H9 (cell line): ENCODE measurements around the gene ONECUT1. TPM values are rescaled to one million over a fixed set of nuclear protein-coding genes. Genes with fewer than 3 reads are reported as not detected.
A peak's percentile ranks its signal among the peaks of the same experiment; 100 is the strongest.

Source experiments
- DNase-seq: peaks from one replicate; pipeline ENCODE4 v3.0.0-alpha.2; 2017
- H2AFZ ChIP-seq: one replicate; pipeline ENCODE4 v1.6.1; 2013; ENCODE audit warnings: mild to moderate bottlenecking, low read length, control low read depth, moderate library complexity
- H2AK5ac ChIP-seq: 2 replicates; pipeline ENCODE4 v1.6.1; 2013; ENCODE audit warnings: low read length, control low read depth, mixed read lengths; ENCODE audit not compliant: insufficient read length
- H2BK120ac ChIP-seq: one replicate; pipeline ENCODE4 v1.6.1; 2013; ENCODE audit warnings: low read depth, mild to moderate bottlenecking, low read length, control low read depth, inconsistent platforms; ENCODE audit not compliant: poor library complexity, severe bottlenecking
- H2BK12ac ChIP-seq: 2 replicates; pipeline ENCODE4 v1.6.1; 2013; ENCODE audit warnings: low read length, control low read depth, mixed read lengths, low read depth; ENCODE audit not compliant: insufficient read length
- H2BK15ac ChIP-seq: 2 replicates; pipeline ENCODE4 v1.6.1; 2013; ENCODE audit warnings: low read depth, low read length, control low read depth
- H2BK20ac ChIP-seq: one replicate; pipeline ENCODE4 v1.6.1; 2013; ENCODE audit warnings: low read depth, mild to moderate bottlenecking, low read length, control low read depth, inconsistent platforms; ENCODE audit not compliant: poor library complexity, severe bottlenecking
- H2BK5ac ChIP-seq: 2 replicates; pipeline ENCODE4 v1.6.1; 2013; ENCODE audit warnings: low read length, control low read depth, mixed read lengths; ENCODE audit not compliant: insufficient read length
- H3K14ac ChIP-seq: 2 replicates; pipeline ENCODE4 v1.6.1; 2013; ENCODE audit warnings: low read length, control low read depth; ENCODE audit not compliant: insufficient read depth
- H3K18ac ChIP-seq: 2 replicates; pipeline ENCODE4 v1.6.1; 2013; ENCODE audit warnings: low read depth, mild to moderate bottlenecking, mixed read lengths, low read length, control low read depth; ENCODE audit not compliant: insufficient read length
- H3K23ac ChIP-seq: 2 replicates; pipeline ENCODE4 v1.6.1; 2013; ENCODE audit warnings: low read length, control low read depth, mixed read lengths, low read depth; ENCODE audit not compliant: insufficient read length
- H3K23me2 ChIP-seq: 2 replicates; pipeline ENCODE4 v1.6.1; 2013; ENCODE audit warnings: low read depth, mild to moderate bottlenecking, mixed read lengths, low read length, control low read depth; ENCODE audit not compliant: insufficient read length, poor library complexity, severe bottlenecking
- H3K27ac ChIP-seq: 2 replicates; pipeline ENCODE4 v1.5.1; 2013; ENCODE audit warnings: low read length, control low read depth, mixed read lengths, low read depth; ENCODE audit not compliant: insufficient read length
- H3K27me3 ChIP-seq: 2 replicates; pipeline ENCODE4 v1.6.1; 2013; ENCODE audit warnings: low read length, control low read depth, inconsistent platforms; ENCODE audit not compliant: insufficient read depth
- H3K4ac ChIP-seq: 2 replicates; pipeline ENCODE4 v1.6.1; 2013; ENCODE audit warnings: low read depth, mild to moderate bottlenecking, control low read depth, inconsistent platforms, low read length, moderate library complexity
- H3K4me1 ChIP-seq: 2 replicates; pipeline ENCODE4 v1.6.1; 2013; ENCODE audit warnings: low read length, control low read depth, inconsistent platforms; ENCODE audit not compliant: insufficient read depth
- H3K4me2 ChIP-seq: 2 replicates; pipeline ENCODE4 v1.6.1; 2013; ENCODE audit warnings: low read length, control low read depth, mixed read lengths; ENCODE audit not compliant: insufficient read length, insufficient read depth
- H3K56ac ChIP-seq: 2 replicates; pipeline ENCODE4 v1.6.1; 2013; ENCODE audit warnings: low read depth, mild to moderate bottlenecking, mixed read lengths, low read length, control low read depth; ENCODE audit not compliant: insufficient read length
- H3K79me1 ChIP-seq: 2 replicates; pipeline ENCODE4 v1.6.1; 2013; ENCODE audit warnings: low read depth, mild to moderate bottlenecking, moderate library complexity, low read length, control low read depth, inconsistent platforms; ENCODE audit not compliant: insufficient read depth, poor library complexity, severe bottlenecking
- H3K79me2 ChIP-seq: 2 replicates; pipeline ENCODE4 v1.6.1; 2013; ENCODE audit warnings: low read length, control low read depth, inconsistent platforms; ENCODE audit not compliant: insufficient read depth
- H3K9ac ChIP-seq: 2 replicates; pipeline ENCODE4 v1.6.1; 2013; ENCODE audit warnings: low read length, control low read depth, mixed read lengths; ENCODE audit not compliant: insufficient read length; ENCODE audit errors: extremely low read depth
- H3K9me3 ChIP-seq: one replicate; pipeline ENCODE4 v1.6.1; 2013; ENCODE audit warnings: low read depth, low read length, inconsistent platforms; ENCODE audit not compliant: control insufficient read depth
- H3T11ph ChIP-seq: one replicate; pipeline ENCODE4 v1.6.1; 2013; ENCODE audit warnings: mild to moderate bottlenecking, low read length, control low read depth, inconsistent platforms
- H4K20me1 ChIP-seq: one replicate; pipeline ENCODE4 v1.6.1; 2013; ENCODE audit not compliant: control insufficient read depth, insufficient read length, insufficient read depth
- H4K5ac ChIP-seq: 2 replicates; pipeline ENCODE4 v1.6.1; 2013; ENCODE audit warnings: low read depth, mild to moderate bottlenecking, mixed read lengths, low read length, control low read depth; ENCODE audit not compliant: insufficient read length
- H4K8ac ChIP-seq: replicated peaks from 2 replicates; pipeline ENCODE4 v1.6.1; 2013; ENCODE audit warnings: low read length, control low read depth, mixed read lengths, low read depth; ENCODE audit not compliant: insufficient read length
- H4K91ac ChIP-seq: 2 replicates; pipeline ENCODE4 v1.6.1; 2013; ENCODE audit warnings: low read depth, mild to moderate bottlenecking, moderate library complexity, mixed read lengths, low read length, control low read depth; ENCODE audit not compliant: insufficient read length
- H3K27ac Mint-ChIP-seq, 3 experiments: 2 replicates in 2 of 3; 3 replicates in 1 of 3; pipeline ENCODE4 v1.8.0; 2020 to 2021; ENCODE audit warnings: mixed read lengths in 3 of 3, mild to moderate bottlenecking in 1 of 3, moderate library complexity in 1 of 3
- H3K27me3 Mint-ChIP-seq: 2 replicates; pipeline ENCODE4 v1.8.0; 2021; ENCODE audit warnings: low read depth, mild to moderate bottlenecking, moderate library complexity, mixed read lengths
- H3K36me3 Mint-ChIP-seq, 3 experiments: 2 replicates in 2 of 3; 3 replicates in 1 of 3; pipeline ENCODE4 v1.8.0; 2020 to 2021; ENCODE audit warnings: low read depth in 3 of 3, mixed read lengths in 3 of 3; ENCODE audit not compliant: insufficient read depth in 1 of 3
- H3K4me1 Mint-ChIP-seq, 2 experiments: 2 replicates each; pipeline ENCODE4 v1.8.0; 2020; ENCODE audit warnings: mixed read lengths in 2 of 2
- H3K4me3 Mint-ChIP-seq, 2 experiments: 2 replicates in 1 of 2; 3 replicates in 1 of 2; pipeline ENCODE4 v1.8.0; 2020 to 2021; ENCODE audit warnings: mild to moderate bottlenecking in 2 of 2, mixed read lengths in 2 of 2, moderate library complexity in 1 of 2
- H3K9me3 Mint-ChIP-seq, 2 experiments: 2 replicates in 1 of 2; 3 replicates in 1 of 2; pipeline ENCODE4 v1.8.0; 2020; ENCODE audit warnings: mild to moderate bottlenecking in 2 of 2, mixed read lengths in 2 of 2, moderate library complexity in 1 of 2
- CTCF ChIP-seq: fragments of 200-600 bp; sonication (generic); conservative IDR thresholded peaks from 3 replicates; pipeline ENCODE4 v1.8.0; 2021; ENCODE audit warnings: antibody characterized with exemption, mild to moderate bottlenecking
- WGBS: extraction: QIAGEN DNeasy Blood & Tissue Kit; methylation state at CpG from one replicate; pipeline ENCODE4 v1.1.7; 2013; ENCODE audit warnings: missing lambda C conversion rate, low lambda C conversion rate, mixed read lengths; ENCODE audit not compliant: insufficient read length; ENCODE audit errors: extremely low coverage; 5-methylcytosine and 5-hydroxymethylcytosine counted together
- total RNA-seq: library from RNA; stranded (reverse); gene quantifications from 2 replicates; pipeline ENCODE4 v1.2.1, GENCODE V29; 2021

The ONECUT1 gene
- total RNA-seq, 1 experiment from 2014 or later, result 14.1 TPM

- WGBS, result no CpG with 5 or more reads among the region's 6 CpGs
- Histone ChIP-seq H4K20me1 (no peaks in the 10 kb centered on the region), H4K8ac (no peak overlapping the region), H4K91ac (no peak overlapping the region), H3K4me2 (no peak overlapping the region), H3K4me1 (no peaks in the 10 kb centered on the region), H2BK15ac (no peak overlapping the region), H2BK120ac (no peak overlapping the region), H3K23me2 (no peaks in the 10 kb centered on the region), H3K27me3 (no peaks in the 10 kb centered on the region), H3K14ac (no peak overlapping the region), H4K5ac (no peak overlapping the region), H2AFZ (no peak overlapping the region), H3K23ac (no peak overlapping the region), H3K79me2 (peaks cover 2% of the 10 kb centered on the region; the same call in 1 of the 2 replicates), H3K4ac (no peak overlapping the region), H3K18ac (no peak overlapping the region), H2BK12ac (no peak overlapping the region), H2AK5ac (no peak overlapping the region), H3K9ac (no peak overlapping the region), H2BK5ac (no peak overlapping the region), H3K27ac (no peak overlapping the region), H3K9me3 (no peaks in the 10 kb centered on the region), H3K79me1 (no peaks in the 10 kb centered on the region), H2BK20ac (no peak overlapping the region), H3T11ph (no peak overlapping the region), H3K56ac (no peak overlapping the region)
- H3K36me3 Mint-ChIP-seq, result peaks cover 4 to 33% (median 5%) of the 10 kb centered on the region in 3 experiments; a peak in 5 of 7 replicates
- H3K27me3 Mint-ChIP-seq, result no peaks in the 10 kb centered on the region
- H3K4me1 Mint-ChIP-seq, result no peaks in the 10 kb centered on the region
- no peak for DNase-seq
- peak overlapping the region in 1 of 3 experiments; percentile 41; a peak in 1 of 7 replicates for H3K27ac Mint-ChIP-seq
- peak; percentile 45; the same call in 2 of the 3 replicates for TF ChIP-seq CTCF
- H3K9me3 Mint-ChIP-seq, result no peaks in the 10 kb centered on the region
- no peak overlapping the region for H3K4me3 Mint-ChIP-seq
Measured at GRCh38 chr15:52759969-52760368, 30.2 kb downstream of the ONECUT1 start.
